ENCODE measurements around the gene OSBP2.

Gene OSBP2

GRCh38 chr22:30826670-30827355 is 132.1 kb downstream of the OSBP2 start:
- TF ChIP-seq CTCF (IDR thresholded peaks at IDR 0.05; ENCODE audit: control extremely low read depth, extremely low read depth, low read depth, missing control alignments) = no peak
- CTCF ChIA-PET = interaction anchor here (1.0 kb wide), 1 partner anchor 26 kb away, joined by 3 read pairs; no protein-coding TSS in a partner anchor
- DNase-seq (ENCODE audit: extremely low spot score) = no peak
- POLR2A ChIA-PET = no interaction called here

GRCh38 chr22:30827646-30828045 is 133.0 kb downstream of the OSBP2 start:
- no peak for DNase-seq (ENCODE audit: extremely low spot score)
- ChIA-PET CTCF (no interaction called here), POLR2A (no interaction called here)
- TF ChIP-seq CTCF (IDR thresholded peaks at IDR 0.05; ENCODE audit: control extremely low read depth, extremely low read depth, low read depth, missing control alignments) = no peak

GRCh38 chr22:30828187-30829155 is 133.8 kb downstream of the OSBP2 start:
- ChIA-PET CTCF (no interaction called here), POLR2A (no interaction called here)
- TF ChIP-seq CTCF (IDR thresholded peaks at IDR 0.05; ENCODE audit: control extremely low read depth, extremely low read depth, low read depth, missing control alignments) = no peak
- no peak for DNase-seq (ENCODE audit: extremely low spot score)

- ChIA-PET POLR2A (no interaction called here), CTCF (no interaction called here)
- no peak for TF ChIP-seq CTCF (IDR thresholded peaks at IDR 0.05; ENCODE audit: control extremely low read depth, extremely low read depth, low read depth, missing control alignments)
- DNase-seq (ENCODE audit: extremely low spot score) = no peak
These were observed 135.4 kb downstream of the OSBP2 start for GRCh38 chr22:30829901-30830550.

- ChIA-PET POLR2A (no interaction called here), CTCF (interaction anchor here (1.5 kb wide), 1 partner anchor 43 kb away, joined by 4 read pairs; no protein-coding TSS in a partner anchor)
- no peak for TF ChIP-seq CTCF (IDR thresholded peaks at IDR 0.05; ENCODE audit: control extremely low read depth, extremely low read depth, low read depth, missing control alignments)
- DNase-seq (ENCODE audit: extremely low spot score) = no peak
These were observed 136.2 kb downstream of the OSBP2 start for GRCh38 chr22:30830907-30831306.

GRCh38 chr22:30832407-30832987 is 137.8 kb downstream of the OSBP2 start:
- no peak for DNase-seq (ENCODE audit: extremely low spot score)
- TF ChIP-seq CTCF (IDR thresholded peaks at IDR 0.05; ENCODE audit: control extremely low read depth, extremely low read depth, low read depth, missing control alignments) = no peak
- CTCF ChIA-PET = interaction anchor here (1.5 kb wide), 1 partner anchor 44 kb away, joined by 4 read pairs; no protein-coding TSS in a partner anchor
- POLR2A ChIA-PET = no interaction called here

Measured in GM10248 (cell line).